HFFc6 (cell line): ENCODE results near the gene C1orf167. TPM values are rescaled to one million over a fixed set of nuclear protein-coding genes. Genes with fewer than 3 reads are reported as not detected.

Experiments used
- DNase-seq: peaks from one replicate; pipeline ENCODE4 v3.0.0-alpha.2; 2018
- H3K27ac Mint-ChIP-seq: 2 replicates; pipeline ENCODE4 v1.8.0; 2020; ENCODE audit warnings: mild to moderate bottlenecking, mixed read lengths
- H3K27me3 Mint-ChIP-seq: 2 replicates; pipeline ENCODE4 v1.8.0; 2021; ENCODE audit warnings: mild to moderate bottlenecking, moderate library complexity, mixed read lengths; ENCODE audit not compliant: insufficient read depth
- H3K36me3 Mint-ChIP-seq: 2 replicates; pipeline ENCODE4 v1.8.0; 2021; ENCODE audit warnings: low read depth, mixed read lengths
- H3K4me1 Mint-ChIP-seq: 2 replicates; pipeline ENCODE4 v1.8.0; 2020; ENCODE audit warnings: low read depth, mixed read lengths
- H3K4me3 Mint-ChIP-seq: 2 replicates; pipeline ENCODE4 v1.8.0; 2020; ENCODE audit warnings: mild to moderate bottlenecking, moderate library complexity, mixed read lengths
- H3K9me3 Mint-ChIP-seq: 2 replicates; pipeline ENCODE4 v1.8.0; 2020; ENCODE audit warnings: mild to moderate bottlenecking, mixed read lengths
- CTCF ChIP-seq: fragments of 200-600 bp; sonication (generic); IDR thresholded peaks from 2 replicates; pipeline ENCODE4 v1.5.0; 2021; ENCODE audit warnings: antibody characterized with exemption, mild to moderate bottlenecking
- total RNA-seq, 6 experiments: library from RNA; stranded (reverse); fragmentation: NEBNext Ultra II Directional; extraction: Animal tissue kit (Norgen Biotek cat#: 25700); gene quantifications; 2 replicates in 1 of 6; 3 replicates in 5 of 6; pipeline ENCODE4 v1.2.3, GENCODE V29; 2021

Gene C1orf167
- total RNA-seq, 6 experiments from 2014 or later, result 0.23 to 0.59 (median 0.38) TPM; not detected in 2

DNA sequence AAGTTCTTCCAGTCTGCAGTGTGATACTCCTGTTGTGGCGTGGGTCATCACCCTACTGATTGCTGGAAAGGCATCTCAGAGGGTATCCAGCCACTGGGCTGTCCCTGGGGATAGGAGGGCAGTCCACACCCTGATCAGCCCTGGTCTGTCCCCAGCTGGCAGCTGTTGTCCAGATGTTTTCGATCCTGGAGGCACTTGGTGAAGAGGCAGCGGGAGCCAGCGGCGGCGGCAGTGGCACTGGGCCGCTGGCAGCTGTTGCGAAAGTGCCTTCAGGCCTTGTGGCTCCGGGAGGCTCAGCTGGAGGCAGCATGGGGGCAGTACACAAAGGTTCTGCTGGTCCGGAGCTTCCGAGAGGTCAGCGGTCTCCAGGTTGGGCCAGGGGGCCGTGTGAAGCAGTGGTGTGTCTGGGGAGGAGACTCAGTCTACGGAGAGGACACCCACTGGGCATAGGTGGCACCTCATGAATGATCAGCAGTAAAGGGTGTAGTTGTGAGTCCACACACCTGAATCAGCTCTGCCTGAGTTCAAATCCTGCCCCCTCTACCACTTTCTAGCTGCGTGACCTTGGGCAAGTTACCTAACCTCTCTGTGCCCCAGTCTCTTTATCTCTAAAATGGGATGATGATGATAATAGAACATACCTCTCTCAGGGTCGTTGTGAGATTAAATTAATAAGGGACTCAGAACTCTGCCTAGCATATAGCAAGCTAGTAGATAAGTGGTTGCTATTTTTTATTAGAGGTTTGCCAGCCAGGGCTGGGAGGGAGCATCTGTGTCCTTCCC is 6.1 kb downstream of the C1orf167 start:
- no peaks in the 10 kb centered on the region for H3K4me1 Mint-ChIP-seq
- H3K27me3 Mint-ChIP-seq, result peaks cover 27% of the 10 kb centered on the region
- H3K27ac Mint-ChIP-seq, result no peak overlapping the region
- H3K36me3 Mint-ChIP-seq, result no peaks in the 10 kb centered on the region
- H3K9me3 Mint-ChIP-seq, result no peaks in the 10 kb centered on the region
- no peak for TF ChIP-seq CTCF
- H3K4me3 Mint-ChIP-seq, result no peak overlapping the region
- no peak for DNase-seq

DNA sequence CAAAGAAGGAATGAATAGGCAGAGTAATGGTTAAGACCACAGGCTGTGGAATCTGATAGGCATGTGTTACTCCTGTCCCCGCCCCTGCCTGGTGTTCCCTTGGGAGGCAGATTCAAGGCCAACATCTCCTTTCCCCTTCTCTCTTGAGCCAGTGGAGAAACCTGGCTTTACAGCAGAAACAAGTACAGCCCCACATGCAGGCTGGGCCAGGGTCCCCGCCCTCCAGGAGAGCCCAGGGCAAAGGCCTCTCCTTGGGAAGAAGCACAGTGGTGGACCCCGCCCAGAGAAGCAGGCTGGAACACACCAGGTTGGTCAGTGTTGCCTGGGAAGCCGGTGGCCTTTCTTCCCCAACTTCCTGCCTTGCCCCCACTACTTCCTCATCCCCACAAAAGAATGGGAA is 6.8 kb downstream of the C1orf167 start:
- no peak for DNase-seq
- Mint-ChIP-seq H3K4me3 (no peak overlapping the region), H3K27me3 (peaks cover 25% of the 10 kb centered on the region), H3K4me1 (no peaks in the 10 kb centered on the region), H3K9me3 (no peaks in the 10 kb centered on the region), H3K27ac (no peak overlapping the region), H3K36me3 (no peaks in the 10 kb centered on the region)
- TF ChIP-seq CTCF, result no peak

DNA sequence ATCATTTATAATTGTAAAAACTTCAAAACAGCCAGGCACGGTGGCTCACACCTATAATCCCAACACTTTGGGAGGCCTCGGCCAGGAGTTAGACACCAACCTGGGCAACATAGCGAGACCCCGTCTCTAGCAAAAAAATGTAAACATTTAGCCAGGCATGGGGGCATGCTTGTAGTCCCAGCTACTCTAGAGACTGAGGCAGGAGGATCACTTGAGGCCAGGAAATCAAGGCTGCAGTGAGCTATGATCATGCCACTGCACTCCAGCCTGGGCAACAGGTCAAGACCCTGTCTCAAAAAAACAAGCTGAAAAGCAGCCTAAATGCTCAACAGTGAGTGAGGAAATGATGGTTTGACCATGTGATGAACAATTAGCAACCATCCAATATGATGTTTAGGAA is 7.3 kb downstream of the C1orf167 start:
- H3K36me3 Mint-ChIP-seq, result no peaks in the 10 kb centered on the region
- H3K27me3 Mint-ChIP-seq, result peaks cover 23% of the 10 kb centered on the region
- no peak for DNase-seq
- no peaks in the 10 kb centered on the region for H3K9me3 Mint-ChIP-seq
- no peak for TF ChIP-seq CTCF
- H3K4me3 Mint-ChIP-seq, result no peak overlapping the region
- H3K27ac Mint-ChIP-seq, result no peak overlapping the region
- no peaks in the 10 kb centered on the region for H3K4me1 Mint-ChIP-seq

DNA sequence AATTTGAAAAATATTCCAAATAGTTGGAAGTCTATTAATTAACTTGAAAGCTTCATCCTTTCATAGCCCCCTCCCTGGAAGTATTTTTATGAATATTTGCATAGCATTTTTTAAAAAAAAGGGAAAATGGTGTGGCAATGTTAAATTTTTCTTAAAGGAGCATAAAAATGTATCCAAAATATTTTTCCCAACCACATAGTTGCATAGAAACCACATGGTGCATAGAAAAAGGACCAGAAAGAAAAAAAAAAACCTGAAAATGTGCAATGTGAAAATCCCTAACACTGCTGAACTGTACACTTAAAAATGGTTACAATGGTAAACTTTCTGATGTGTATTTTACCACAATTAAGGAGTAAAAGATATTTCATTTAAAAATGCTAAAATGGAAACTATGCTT is 8.0 kb downstream of the C1orf167 start:
- Mint-ChIP-seq H3K27ac (no peak overlapping the region), H3K27me3 (peaks cover 23% of the 10 kb centered on the region), H3K9me3 (no peaks in the 10 kb centered on the region), H3K4me1 (no peaks in the 10 kb centered on the region), H3K36me3 (no peaks in the 10 kb centered on the region), H3K4me3 (no peak overlapping the region)
- no peak for DNase-seq
- TF ChIP-seq CTCF, result no peak

DNA sequence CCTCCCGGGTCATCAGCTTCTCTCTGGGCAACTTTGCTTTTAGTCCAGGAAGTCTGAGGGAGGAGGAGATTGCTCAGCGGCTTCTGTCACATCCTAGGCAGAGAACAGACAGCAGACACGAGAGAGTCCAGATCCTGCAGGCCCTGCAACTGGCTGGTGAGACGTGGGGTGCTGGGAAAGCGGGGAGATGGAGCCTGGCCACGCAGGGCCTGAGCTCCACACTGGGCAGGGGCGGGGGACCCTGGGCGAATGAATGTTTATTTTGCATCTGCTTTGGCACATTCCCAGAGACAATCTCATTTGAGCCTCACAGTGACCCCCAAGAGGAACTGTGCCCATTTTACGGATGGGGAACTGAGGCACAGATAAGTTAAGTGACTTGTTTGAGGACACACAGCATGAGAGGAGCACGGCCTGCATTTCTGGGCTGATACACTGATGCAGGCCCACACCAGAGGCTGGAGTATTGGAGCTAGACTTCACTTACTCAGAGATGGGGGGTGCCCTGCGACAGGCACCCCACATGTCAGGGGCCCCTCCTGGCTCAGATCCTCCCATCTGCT is 9.6 kb downstream of the C1orf167 start:
- Mint-ChIP-seq H3K27me3 (peaks cover 28% of the 10 kb centered on the region), H3K9me3 (no peaks in the 10 kb centered on the region), H3K36me3 (no peaks in the 10 kb centered on the region), H3K4me3 (no peak overlapping the region), H3K4me1 (no peaks in the 10 kb centered on the region), H3K27ac (no peak overlapping the region)
- no peak for TF ChIP-seq CTCF
- DNase-seq, result no peak
